ENCODE data around the gene CAPZB. TPM values are rescaled to one million over a fixed set of nuclear protein-coding genes. Genes with fewer than 3 reads are reported as not detected.

CAPZB gene
- total RNA-seq, 2 donors from 2014 or later: 119 to 174 TPM

GRCh38 chr1:19339214-19339861, 146.0 kb downstream of the CAPZB start:
- Histone ChIP-seq H3K9me3 (no peaks in the 10 kb centered on the region), H3K27me3 (replicated peaks; ENCODE audit: insufficient read depth) (no peaks in the 10 kb centered on the region), H3K4me1 (ENCODE audit: control insufficient read depth in 1 of 2, low read depth in 2 of 2) (peaks cover 6 to 15% of the 10 kb centered on the region in 2 donors), H3K4me3 (no peak overlapping the region), H3K36me3 (peaks cover 20% of the 10 kb centered on the region), H3K27ac (no peak overlapping the region)
- TF ChIP-seq, protein P1, sequence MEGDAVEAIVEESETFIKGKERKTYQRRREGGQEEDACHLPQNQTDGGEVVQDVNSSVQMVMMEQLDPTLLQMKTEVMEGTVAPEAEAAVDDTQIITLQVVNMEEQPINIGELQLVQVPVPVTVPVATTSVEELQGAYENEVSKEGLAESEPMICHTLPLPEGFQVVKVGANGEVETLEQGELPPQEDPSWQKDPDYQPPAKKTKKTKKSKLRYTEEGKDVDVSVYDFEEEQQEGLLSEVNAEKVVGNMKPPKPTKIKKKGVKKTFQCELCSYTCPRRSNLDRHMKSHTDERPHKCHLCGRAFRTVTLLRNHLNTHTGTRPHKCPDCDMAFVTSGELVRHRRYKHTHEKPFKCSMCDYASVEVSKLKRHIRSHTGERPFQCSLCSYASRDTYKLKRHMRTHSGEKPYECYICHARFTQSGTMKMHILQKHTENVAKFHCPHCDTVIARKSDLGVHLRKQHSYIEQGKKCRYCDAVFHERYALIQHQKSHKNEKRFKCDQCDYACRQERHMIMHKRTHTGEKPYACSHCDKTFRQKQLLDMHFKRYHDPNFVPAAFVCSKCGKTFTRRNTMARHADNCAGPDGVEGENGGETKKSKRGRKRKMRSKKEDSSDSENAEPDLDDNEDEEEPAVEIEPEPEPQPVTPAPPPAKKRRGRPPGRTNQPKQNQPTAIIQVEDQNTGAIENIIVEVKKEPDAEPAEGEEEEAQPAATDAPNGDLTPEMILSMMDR (IDR thresholded peaks at IDR 0.05): no peak
- ATAC-seq (ENCODE audit: insufficient number of reproducible peaks, low FRiP score, low read depth) (no peak), DNase-seq (ENCODE audit: low spot score) (no peak)

- Histone ChIP-seq H3K36me3 (peaks cover 12% of the 10 kb centered on the region), H3K9me3 (no peaks in the 10 kb centered on the region), H3K4me3 (no peak overlapping the region), H3K27me3 (replicated peaks; ENCODE audit: insufficient read depth) (no peaks in the 10 kb centered on the region), H3K27ac (no peak overlapping the region), H3K4me1 (ENCODE audit: control insufficient read depth in 1 of 2, low read depth in 2 of 2) (peaks cover 6 to 15% of the 10 kb centered on the region in 2 donors)
- ATAC-seq (ENCODE audit: insufficient number of reproducible peaks, low FRiP score, low read depth) (no peak), DNase-seq (ENCODE audit: low spot score) (no peak)
- TF ChIP-seq, protein P1 (IDR thresholded peaks at IDR 0.05): no peak
Measured at GRCh38 chr1:19338323-19338762, 147.0 kb downstream of the CAPZB start.

DNA sequence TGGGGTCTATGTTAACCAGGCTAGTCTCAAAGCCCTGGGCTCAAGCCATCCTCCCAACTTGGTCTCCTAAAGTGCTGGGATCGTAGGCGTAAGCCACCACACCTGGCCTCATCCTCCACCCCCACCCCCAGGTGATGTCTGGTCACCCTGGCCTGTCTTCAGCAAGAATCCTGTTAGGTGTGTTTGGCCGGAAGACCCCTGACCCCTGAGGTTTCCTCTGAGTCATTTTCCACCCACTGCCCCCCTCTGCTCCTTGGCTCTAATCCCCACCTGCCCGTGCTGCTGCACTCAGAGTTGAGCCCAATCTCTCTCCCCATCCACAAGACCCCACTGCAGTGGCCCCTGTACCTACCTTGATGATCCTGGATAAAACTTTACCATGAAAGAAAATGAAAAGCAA, 148.1 kb downstream of the CAPZB start:
- Histone ChIP-seq H3K4me3 (no peak overlapping the region), H3K4me1 (ENCODE audit: control insufficient read depth in 1 of 2, low read depth in 2 of 2) (peaks cover 6 to 12% of the 10 kb centered on the region in 2 donors), H3K27me3 (replicated peaks; ENCODE audit: insufficient read depth) (no peaks in the 10 kb centered on the region), H3K27ac (no peak overlapping the region), H3K9me3 (no peaks in the 10 kb centered on the region), H3K36me3 (peaks cover 10% of the 10 kb centered on the region)
- DNase-seq (ENCODE audit: low spot score) (no peak), ATAC-seq (ENCODE audit: insufficient number of reproducible peaks, low FRiP score, low read depth) (no peak)
- TF ChIP-seq, protein P1 (IDR thresholded peaks at IDR 0.05): no peak

GRCh38 chr1:19336543-19336942, 148.8 kb downstream of the CAPZB start:
- ATAC-seq (ENCODE audit: insufficient number of reproducible peaks, low FRiP score, low read depth): no peak
- no peak overlapping the region for H3K4me3 ChIP-seq
- TF ChIP-seq, protein P1 (IDR thresholded peaks at IDR 0.05): no peak
- H3K36me3 ChIP-seq: peaks cover 10% of the 10 kb centered on the region
- DNase-seq (ENCODE audit: low spot score): no peak
- peaks cover under 1 to 5% of the 10 kb centered on the region in 2 donors for H3K4me1 ChIP-seq (ENCODE audit: control insufficient read depth in 1 of 2, low read depth in 2 of 2)
- no peaks in the 10 kb centered on the region for H3K9me3 ChIP-seq
- no peaks in the 10 kb centered on the region for H3K27me3 ChIP-seq (replicated peaks; ENCODE audit: insufficient read depth)
- no peak overlapping the region for H3K27ac ChIP-seq

GRCh38 chr1:19333587-19334354, 151.6 kb downstream of the CAPZB start:
- DNase-seq (ENCODE audit: low spot score) (no peak), ATAC-seq (ENCODE audit: insufficient number of reproducible peaks, low FRiP score, low read depth) (no peak)
- TF ChIP-seq, protein P1 (IDR thresholded peaks at IDR 0.05): no peak
- Histone ChIP-seq H3K27me3 (replicated peaks; ENCODE audit: insufficient read depth) (no peaks in the 10 kb centered on the region), H3K4me3 (no peak overlapping the region), H3K27ac (no peak overlapping the region), H3K4me1 (ENCODE audit: control insufficient read depth in 1 of 2, low read depth in 2 of 2) (no peaks in the 10 kb centered on the region), H3K9me3 (no peaks in the 10 kb centered on the region), H3K36me3 (peaks cover 15% of the 10 kb centered on the region)

Measured in thoracic aorta (tissue), 2 donors.